BJ (cell line): ENCODE results near the gene MEF2C. TPM values are rescaled to one million over a fixed set of nuclear protein-coding genes. Genes with fewer than 3 reads are reported as not detected.

Experiments used
- CTCF ChIA-PET: fragments of 350-600 bp; formaldehyde crosslinking; extraction: SDS; loops from one replicate; lab custom pipeline; 2021; ENCODE audit warnings: antibody characterized with exemption, inconsistent platforms; lab: Yijun Ruan, JAX
- POLR2A ChIA-PET: fragments of 300-600 bp; sonication (Branson Sonifier 250); formaldehyde crosslinking; extraction: SDS; loops from one replicate; lab custom pipeline; 2021; ENCODE audit warnings: antibody characterized with exemption; lab: Charles Lee
- DNase-seq: peaks from one replicate; pipeline ENCODE4 v3.0.0-alpha.2; 2011; ENCODE audit warnings: low read depth
- H3K27me3 ChIP-seq: 2 replicates; pipeline ENCODE4 v1.6.0; 2011; ENCODE audit warnings: low read length; ENCODE audit not compliant: control insufficient read depth, insufficient read depth
- H3K36me3 ChIP-seq: 2 replicates; pipeline ENCODE4 v1.5.1; 2011; ENCODE audit warnings: low read length; ENCODE audit not compliant: control insufficient read depth, insufficient read depth
- H3K4me3 ChIP-seq: 2 replicates; pipeline ENCODE4 v1.5.1; 2011; ENCODE audit warnings: low read depth, mild to moderate bottlenecking, control low read depth, low read length
- polyA plus RNA-seq: library from polyadenylated mRNA; depleted of rRNA; stranded (reverse); fragments of >200 nt; gene quantifications from 2 replicates; pipeline ENCODE4 v1.2.3, GENCODE V29; 2011
- TF ChIP-seq, protein P1 (sequence below): IDR thresholded peaks from 2 replicates; pipeline ENCODE4 v1.5.1; 2011; ENCODE audit warnings: low read depth, mild to moderate bottlenecking, control low read depth, inconsistent platforms, low read length, moderate library complexity; ENCODE audit not compliant: insufficient read depth

MEF2C gene
- polyA plus RNA-seq, 1 experiment = 1.6 TPM

DNA sequence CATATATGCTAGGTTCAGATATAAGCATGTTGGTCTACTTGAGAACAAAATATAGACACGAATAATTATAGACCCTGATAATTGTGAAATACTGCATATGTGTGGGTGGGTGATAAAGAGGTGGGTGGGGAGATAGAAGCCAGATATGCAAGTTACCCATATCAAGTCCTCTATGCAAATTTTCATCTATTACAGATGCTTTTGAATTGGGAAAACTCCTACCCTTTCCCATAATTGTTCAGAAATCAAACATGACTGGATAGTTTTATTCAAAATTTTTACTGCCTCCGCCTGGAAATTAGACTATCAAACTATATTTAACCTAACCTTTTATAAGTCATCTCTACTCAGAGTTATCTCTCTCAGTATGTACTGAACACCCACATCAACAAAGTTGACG lies 157.5 kb downstream of the MEF2C start:
- no peak for DNase-seq
- no peak overlapping the region for H3K4me3 ChIP-seq
- POLR2A ChIA-PET = no interaction called here
- no peaks in the 10 kb centered on the region for H3K27me3 ChIP-seq
- CTCF ChIA-PET = interaction anchor here (0.7 to 6.0 kb wide), 3 partner anchors 945 to 1709 kb away, joined by 3 to 69 read pairs (median 46); no protein-coding TSS in a partner anchor
- no peaks in the 10 kb centered on the region for H3K36me3 ChIP-seq
- TF ChIP-seq, protein P1, sequence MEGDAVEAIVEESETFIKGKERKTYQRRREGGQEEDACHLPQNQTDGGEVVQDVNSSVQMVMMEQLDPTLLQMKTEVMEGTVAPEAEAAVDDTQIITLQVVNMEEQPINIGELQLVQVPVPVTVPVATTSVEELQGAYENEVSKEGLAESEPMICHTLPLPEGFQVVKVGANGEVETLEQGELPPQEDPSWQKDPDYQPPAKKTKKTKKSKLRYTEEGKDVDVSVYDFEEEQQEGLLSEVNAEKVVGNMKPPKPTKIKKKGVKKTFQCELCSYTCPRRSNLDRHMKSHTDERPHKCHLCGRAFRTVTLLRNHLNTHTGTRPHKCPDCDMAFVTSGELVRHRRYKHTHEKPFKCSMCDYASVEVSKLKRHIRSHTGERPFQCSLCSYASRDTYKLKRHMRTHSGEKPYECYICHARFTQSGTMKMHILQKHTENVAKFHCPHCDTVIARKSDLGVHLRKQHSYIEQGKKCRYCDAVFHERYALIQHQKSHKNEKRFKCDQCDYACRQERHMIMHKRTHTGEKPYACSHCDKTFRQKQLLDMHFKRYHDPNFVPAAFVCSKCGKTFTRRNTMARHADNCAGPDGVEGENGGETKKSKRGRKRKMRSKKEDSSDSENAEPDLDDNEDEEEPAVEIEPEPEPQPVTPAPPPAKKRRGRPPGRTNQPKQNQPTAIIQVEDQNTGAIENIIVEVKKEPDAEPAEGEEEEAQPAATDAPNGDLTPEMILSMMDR = no peak

DNA sequence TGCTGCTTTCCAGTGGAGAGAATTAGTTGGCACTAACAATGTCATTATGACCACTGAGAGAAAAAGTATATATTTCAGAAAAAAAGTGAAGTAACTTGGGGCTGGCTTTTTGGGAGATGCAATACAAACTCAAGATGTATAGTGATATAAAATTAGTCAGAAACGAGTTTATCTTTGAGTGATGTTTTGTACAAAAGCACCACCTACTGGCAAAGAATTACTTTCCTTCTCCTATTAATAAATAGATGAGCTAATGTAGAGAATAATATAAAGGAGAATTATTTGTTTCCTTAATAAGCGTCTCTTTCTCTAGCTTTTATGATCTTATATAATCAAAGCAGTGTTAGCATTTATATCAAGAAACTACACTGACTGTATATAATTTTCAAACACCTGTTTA lies 158.8 kb downstream of the MEF2C start:
- DNase-seq = no peak
- POLR2A ChIA-PET = no interaction called here
- CTCF ChIA-PET = interaction anchor here (0.7 to 6.0 kb wide), 8 partner anchors 15 to 1541 kb away, joined by 3 to 46 read pairs (median 3); no protein-coding TSS in a partner anchor
- Histone ChIP-seq H3K4me3 (no peak overlapping the region), H3K36me3 (no peaks in the 10 kb centered on the region), H3K27me3 (no peaks in the 10 kb centered on the region)
- TF ChIP-seq, protein P1 = peak; percentile 14; the same call in 1 of the 2 replicates

DNA sequence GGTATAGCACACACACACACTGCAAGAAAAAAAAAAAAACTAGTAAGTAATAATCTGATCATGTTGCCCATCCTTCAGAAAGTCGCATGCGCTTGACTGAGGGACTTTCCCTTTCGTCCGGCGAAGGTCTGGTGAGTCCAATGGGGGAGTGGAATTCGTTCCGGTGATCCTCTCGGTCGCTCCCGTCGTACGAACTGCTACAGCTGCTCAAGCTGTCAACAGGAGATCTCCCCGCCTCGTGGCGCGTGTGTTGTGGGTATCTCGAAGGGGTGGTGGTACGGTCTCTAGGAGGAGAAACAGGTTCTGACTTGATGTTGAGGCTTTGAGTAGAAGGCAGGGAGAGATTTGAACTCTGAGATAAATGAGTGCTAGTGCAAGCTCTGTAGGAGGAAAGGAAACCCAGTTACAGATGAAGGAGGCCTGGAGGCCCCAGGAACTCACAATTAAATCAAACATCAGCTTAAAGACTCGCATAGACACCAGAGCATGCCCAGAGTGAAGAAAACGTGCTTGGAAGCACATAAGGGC lies 160.4 kb downstream of the MEF2C start:
- Histone ChIP-seq H3K36me3 (no peaks in the 10 kb centered on the region), H3K4me3 (no peak overlapping the region), H3K27me3 (no peaks in the 10 kb centered on the region)
- TF ChIP-seq, protein P1 = no peak
- POLR2A ChIA-PET = no interaction called here
- CTCF ChIA-PET = interaction anchor here (1.4 to 6.0 kb wide), 2 partner anchors 941 to 942 kb away, joined by 5 to 46 read pairs; no protein-coding TSS in a partner anchor
- DNase-seq = no peak

DNA sequence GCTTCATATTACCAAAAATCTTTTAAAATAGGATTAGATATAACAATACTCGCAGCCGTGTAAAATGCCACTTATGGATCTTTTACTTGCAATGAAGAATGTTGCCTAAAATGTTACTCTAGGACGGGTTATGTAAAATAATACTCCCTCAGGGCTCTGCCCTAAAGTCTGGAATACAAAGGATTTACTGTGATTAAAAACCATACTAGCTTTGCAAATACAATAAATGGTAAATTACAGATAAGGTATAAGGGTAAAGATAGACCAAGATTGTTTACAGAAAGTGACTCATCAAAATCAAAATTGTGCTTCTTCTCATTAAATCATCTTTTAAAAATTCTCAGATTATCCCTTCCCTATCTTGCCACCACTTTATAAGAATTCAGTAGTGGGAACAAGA lies 163.6 kb downstream of the MEF2C start:
- ChIA-PET POLR2A (no interaction called here), CTCF (no interaction called here)
- TF ChIP-seq, protein P1 = no peak
- no peak for DNase-seq
- Histone ChIP-seq H3K27me3 (no peaks in the 10 kb centered on the region), H3K36me3 (no peaks in the 10 kb centered on the region), H3K4me3 (no peak overlapping the region)

DNA sequence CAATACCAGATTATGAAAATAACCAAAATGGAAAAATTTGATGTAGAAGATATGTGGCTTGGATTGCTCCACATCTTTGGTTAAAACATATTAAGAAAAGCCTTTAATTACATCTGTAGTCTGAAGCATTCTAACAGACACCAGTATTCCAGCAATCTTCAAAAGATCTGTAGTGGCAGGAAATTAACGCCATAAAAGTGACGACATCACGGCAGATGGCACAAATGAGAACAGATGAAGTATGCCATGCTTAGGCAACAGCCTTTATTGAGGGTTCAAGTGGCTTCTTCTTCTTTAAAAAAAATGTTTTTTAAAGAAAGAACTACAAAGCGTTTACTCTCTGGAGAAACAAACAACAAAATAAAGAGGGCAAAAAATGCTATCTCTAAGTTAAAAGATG lies 164.2 kb downstream of the MEF2C start:
- no peak for DNase-seq
- ChIA-PET POLR2A (no interaction called here), CTCF (no interaction called here)
- TF ChIP-seq, protein P1 = no peak
- Histone ChIP-seq H3K27me3 (no peaks in the 10 kb centered on the region), H3K36me3 (no peaks in the 10 kb centered on the region), H3K4me3 (no peak overlapping the region)
